HK-2 (cell line): ENCODE measurements around the gene LIPC.

Experiments used
- DNase-seq: peaks from one replicate; pipeline ENCODE4 v3.0.0-alpha.2; 2018; ENCODE audit not compliant: unreplicated experiment

LIPC gene

DNA sequence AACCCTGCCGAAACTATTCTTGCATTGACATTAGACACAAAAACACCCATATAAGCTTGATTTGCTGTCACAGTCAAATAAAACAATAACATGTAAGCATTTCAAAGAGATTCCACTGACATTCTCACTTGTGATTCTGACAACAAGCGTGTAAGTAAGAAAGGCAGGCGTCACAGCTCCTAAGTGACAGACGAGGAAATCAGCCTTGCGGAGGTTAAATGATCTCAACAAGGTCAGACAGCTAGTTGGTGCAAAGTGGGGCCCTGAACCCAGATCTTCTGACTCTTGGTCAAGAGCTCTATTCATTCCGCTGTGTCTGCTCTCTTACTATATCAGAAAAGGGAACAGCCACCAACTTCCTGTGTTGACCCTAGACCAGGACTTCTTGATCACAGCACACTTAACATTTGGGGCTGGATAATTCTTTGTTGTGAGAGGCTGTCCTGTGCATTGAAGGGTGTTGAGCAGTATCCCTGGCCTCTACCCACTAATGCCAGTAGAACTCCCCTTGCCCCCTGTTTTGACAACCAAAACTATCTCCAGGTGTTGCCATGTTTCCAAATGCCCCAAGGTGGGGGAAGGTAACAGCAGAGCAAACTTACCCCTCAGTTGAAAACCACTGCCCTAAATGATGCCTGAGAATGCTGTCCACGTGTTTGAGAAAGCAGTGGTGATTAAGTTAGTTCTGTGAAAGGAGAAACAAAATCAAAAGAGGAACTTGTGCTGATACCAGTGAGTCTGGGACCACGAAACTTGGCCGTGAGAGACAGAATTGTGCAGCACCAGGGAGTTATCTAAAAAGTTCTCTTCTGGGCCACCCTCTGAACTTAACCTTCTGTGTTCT, 86.1 kb downstream of the LIPC start:
- DNase-seq: no peak

DNA sequence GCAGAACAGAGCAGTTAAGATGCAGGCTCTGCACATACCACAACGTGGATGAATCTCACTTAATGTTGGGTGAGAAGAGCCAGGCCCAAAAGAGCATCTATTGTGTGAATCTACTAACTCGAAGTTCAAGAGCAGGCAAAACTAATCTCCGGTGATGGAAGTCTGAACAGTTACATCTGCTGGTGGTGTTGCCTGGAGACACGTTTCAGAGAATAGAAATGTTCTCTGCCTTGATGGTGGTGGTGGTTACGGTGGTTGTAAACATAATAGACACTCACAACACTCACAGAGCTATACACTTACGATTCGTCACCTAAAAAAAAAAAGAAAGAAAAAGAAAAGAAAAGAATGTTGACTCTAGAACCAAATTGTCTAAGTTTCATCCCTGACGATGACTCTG, 86.8 kb downstream of the LIPC start:
- no peak for DNase-seq

DNA sequence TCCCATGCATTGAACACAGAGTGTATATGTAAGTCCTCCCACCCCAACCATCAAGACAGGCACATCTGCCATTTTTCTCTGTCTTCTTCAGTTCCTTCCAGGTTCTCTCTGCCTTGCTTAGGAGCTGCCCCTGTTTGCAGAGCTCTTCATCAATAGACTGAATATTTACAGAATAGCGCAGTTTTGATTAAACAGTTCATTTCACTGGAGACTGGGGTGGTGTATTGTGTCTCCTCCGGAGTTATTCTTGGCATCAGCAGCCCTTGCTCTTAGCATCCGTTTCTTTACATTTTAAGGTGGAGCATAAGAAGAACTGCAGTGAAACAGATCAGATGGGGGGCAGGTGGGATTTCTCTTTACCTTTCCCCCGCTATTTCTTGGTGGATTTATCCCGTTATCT, 87.7 kb downstream of the LIPC start:
- no peak for DNase-seq

DNA sequence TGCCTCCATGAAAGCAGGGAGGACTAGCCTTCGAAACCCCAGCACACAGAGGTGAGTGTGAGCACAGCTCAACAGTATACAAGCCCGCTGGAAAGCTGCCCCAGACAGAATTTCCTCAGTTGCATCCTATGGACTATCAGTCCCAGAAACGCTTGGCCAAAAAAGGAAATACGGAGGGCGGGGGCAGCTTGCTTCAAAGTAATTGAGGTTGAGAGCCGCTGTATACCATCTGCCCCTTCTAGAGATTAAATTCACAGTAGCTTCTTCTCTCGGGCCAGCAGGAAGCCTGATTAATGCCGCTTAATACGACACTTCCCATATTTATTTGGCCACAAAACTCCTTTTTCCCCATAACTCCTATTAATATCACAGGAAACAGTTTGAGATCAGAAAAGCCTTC, 88.7 kb downstream of the LIPC start:
- DNase-seq: no peak

DNA sequence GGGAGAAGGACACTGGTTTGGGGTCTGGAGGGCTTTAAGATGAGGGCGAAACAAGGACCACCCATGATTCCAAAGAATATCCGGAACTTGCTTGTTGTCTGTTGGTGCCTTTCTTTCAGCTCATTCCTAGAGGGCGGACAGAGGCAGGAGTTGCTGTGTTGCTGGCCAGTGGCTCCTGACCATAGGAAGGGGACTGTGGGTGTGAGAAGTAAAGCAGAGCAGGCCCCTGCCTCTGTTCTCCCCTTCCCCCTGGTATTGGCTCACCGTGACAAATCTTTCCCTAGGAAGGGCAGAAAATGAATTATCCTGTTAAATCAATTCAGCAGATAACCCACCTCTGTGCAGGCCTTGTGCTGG, 89.1 kb downstream of the LIPC start:
- no peak for DNase-seq

DNA sequence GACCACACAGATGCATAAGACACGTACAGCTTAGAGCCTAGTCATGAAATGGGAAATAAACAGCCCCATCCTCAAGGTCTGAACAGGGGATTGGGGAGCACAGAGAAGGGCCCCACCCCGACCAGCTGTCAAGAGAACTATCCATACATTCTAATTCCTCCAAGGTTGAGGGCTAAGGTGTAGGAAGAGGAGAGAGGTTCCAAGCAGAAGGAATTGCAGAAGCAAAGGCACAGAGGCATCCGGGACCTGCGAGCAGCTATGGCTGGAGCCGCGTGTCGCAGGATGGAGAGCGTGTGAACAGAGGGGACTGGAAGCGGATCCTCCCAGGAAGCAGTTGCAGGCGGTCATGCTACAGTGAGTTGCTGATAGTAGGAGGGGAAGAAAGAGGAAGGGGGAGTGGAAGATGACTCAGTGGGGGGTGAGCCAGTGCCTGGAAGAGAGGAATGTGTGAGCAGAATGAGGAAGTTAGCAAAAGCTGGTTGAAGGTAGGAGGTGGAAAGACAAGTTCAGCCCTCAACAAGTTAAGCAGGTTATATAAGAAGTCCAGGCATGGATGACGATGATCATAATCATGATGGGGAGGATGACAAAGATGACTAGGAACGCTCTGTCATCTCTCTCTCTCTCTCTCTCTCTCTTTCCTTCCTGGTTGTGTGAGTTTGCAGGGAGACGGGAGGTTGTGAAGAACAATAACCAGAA, 89.7 kb downstream of the LIPC start:
- DNase-seq: peak; percentile 82

DNA sequence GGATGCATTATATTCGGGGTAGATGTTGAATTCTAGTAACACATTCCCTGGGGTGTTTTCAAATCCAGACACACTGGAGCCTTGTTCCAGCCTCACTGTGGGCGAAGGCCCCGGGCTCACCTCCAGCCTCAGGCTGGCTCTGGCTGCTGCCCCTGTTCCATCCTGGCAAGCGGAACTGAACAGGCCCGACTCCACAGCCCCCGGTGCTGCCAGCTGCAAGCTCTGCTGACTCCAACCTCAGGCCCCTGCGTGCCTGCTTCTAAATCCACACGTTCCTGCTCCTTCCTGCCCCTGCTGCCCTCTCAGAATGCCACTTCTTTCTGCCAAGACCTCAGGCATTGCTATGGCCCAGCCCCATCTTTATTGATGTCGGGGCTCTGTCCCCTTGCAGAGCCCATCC, 90.6 kb downstream of the LIPC start:
- DNase-seq: no peak

DNA sequence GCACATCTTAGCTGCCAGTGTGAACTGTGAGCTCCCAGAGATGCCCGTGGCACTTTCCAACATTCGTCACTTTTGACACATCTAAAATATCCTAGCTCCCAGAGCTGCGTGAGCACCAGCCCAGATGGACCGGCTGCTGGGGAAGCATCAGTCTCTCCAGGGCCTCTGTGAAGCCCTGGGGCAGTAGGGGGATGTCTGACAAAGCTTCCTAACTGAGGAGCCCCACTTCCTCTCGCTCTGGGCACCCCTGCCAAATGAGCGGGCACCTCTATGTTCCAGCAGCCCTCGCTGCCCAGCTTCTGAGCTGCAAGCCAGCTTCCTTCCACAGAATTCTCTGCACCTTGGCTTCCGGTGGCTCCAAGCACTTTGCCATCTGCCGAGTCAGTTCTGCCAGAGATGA, 91.1 kb downstream of the LIPC start:
- DNase-seq: no peak

DNA sequence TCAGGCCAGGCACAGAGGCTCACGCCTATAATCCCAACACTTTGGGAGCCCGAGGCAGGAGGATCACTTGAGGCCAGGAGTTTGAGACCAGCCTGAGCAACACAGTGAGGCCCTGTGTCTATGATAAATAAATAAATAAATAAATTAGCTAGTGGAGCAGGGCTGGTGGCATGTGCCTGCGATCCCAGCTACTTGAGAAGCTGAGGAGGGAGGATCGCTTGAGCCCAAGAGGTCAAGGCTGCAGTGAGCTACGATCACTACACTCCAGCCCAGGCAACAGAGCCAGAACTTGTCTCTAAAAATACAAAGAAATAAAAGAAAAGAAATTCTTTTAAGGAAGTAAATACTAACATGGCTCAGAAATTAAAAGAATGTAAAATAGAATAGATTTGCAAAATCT, 91.8 kb downstream of the LIPC start:
- no peak for DNase-seq

DNA sequence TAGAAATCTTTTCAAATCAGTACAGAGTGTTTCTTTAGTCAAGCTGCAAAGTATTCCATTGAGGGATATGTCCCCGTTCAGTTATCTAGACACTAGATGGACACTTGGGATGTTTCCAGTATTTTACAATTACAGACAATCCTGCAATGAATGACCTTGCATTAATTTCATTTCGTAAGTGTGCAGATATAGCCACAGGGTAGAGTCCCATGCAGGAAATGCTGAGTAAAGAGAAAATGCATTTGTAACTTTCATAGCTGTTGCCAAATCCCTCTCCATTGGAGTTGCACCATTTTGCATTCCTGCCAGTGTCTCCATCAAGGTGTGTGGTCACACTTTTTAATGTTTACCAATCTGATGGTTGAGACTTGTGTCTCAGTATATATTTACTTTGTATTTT, 92.5 kb downstream of the LIPC start:
- DNase-seq: no peak

DNA sequence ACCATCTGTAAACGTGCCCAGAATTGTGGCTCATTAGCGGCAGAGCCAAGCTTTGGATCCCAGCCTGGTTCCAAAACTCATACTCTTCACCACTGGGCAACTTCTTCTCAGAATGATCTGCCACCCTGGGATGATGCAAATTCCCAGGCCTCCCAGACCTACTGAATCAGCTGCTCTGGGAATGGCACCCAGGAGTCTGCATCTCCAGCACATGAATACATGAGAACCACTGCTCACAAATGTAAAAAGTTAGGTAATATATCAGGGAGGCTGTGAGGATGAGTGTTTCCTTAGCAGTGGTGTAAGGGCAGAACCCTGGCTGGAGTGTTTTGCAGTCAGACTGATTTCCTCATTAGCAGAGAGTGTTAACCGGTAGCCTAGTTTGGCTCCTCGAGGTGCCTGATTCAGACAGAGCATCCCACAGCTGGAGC, 94.2 kb downstream of the LIPC start:
- no peak for DNase-seq

DNA sequence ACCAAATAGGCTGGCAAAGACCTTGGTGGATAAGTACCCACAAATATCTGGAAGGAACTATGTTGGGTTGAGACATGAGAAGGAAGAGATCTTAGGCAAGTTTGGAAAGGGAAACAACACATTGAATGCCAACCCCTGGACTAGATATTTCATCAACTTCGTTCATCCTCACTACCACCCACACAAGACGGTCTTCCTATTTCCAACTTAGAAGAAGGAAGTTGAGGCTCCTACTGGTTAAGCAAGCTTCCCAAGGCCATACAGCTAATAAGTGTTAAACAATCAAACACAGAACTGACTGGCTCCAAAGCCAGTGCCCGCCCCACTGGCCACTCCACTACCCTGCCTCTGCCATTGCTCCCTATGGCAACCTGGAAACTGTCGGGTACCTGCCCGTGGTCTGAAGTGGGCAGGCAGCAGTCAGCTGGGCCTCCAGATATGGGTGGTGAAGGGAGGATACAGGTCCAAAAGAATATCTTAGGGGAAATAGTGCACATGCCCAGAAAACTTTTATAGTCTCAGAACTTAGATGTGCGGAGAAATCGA, 94.9 kb downstream of the LIPC start:
- no peak for DNase-seq

DNA sequence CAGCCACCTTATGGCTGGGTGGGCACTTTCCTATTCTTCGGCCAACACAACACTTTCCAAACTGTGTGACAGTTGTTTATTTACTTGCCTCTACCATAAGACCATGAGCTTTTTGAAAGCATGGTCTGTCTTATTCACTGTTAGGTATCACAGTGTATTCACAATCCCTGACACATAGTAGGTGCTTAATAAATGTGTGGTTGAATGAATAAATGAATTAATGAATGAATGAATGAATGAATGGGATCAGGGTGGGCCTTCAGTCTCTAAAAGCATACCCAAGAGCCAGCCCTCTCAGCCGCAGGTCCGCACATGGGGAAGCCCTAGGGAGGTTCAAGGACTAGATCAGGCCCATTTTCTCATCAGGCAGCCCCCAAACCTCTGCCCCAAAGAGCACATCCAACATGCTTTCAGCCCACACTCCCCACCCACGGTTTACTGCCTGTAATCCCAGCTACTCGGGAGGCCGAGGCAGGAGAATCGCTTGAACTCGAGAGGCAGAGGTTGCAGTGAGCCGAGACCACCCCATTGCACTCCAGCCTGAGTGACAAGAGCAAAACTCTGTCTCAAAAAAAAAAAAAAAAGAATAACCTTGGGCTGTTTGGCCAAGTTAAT, 95.9 kb downstream of the LIPC start:
- no peak for DNase-seq

DNA sequence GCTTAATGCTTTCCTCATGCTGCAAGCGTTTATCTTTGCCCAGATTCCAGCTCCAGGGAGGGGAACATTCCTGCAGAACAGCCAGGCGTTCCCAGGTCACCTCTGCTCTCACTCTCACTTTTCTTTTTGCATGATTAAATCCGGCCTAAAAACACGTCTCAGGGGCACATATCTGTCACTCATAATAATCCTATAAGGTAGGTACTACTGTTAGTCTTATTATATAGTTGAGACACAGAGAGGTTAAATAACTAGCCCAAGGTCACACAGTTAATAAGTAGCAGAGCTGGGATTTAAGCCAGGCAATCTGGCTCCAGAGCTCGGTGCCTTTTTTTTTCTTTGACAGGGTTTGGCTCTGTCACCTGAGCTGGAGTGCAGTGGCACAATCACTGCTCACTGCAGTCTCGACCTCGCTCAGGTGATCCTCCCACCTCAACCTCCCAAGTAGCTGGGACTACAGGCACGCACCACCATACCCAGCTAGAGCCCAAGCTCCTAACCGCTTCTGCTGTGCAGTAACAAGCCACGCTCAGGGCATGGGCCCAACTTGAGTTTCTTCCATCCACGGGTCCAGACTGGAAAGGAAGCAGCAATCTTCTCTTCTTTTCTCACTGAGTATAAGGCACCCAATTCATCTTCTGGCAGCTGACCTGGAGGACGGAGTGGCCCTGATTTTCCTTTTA, 96.5 kb downstream of the LIPC start:
- DNase-seq: peak; percentile 69

DNA sequence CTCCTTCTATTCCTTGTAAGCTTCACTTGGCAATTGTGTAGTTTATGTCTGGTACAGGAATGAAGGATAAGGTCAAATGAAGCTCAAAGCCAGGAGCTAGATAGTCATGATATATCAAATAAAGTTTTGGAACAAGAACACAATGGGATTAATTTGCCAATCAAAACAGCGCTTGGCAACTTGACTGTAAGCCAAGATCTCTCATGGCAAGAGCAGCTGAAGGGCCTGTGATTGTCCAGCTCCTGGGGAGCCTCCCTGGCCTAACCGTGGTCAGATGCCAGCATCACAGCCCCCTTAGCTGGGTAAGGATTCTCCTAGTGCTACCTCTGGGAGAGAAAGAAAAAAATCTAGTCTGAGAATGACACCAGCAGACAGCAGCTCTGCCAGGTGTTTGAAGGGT, 97.2 kb downstream of the LIPC start:
- DNase-seq: no peak

DNA sequence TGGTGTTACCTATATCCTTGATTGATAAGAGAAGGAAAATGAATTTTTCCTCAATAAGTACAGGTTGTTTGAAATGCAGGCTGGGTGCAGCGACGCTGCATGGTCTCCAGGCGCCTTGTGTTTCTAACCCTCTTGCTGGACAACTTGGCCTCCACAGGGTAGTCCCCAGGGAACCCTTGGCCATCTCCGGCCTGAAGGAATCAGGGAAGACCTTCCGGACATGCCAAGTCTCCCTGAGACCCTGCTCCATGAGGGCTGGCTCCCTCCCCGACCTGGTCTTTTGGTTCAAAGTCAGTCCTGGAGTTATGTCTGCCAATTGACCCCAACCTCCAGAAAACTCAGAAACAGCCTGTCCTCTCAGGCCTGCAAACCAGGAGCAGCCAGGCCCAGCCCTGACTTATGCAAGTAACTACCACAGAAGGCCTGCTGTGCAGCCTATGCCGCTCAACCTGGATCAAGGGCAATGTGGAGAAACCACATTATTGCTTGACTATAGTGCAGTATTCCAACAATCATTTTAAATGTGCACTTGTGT, 98.3 kb downstream of the LIPC start:
- DNase-seq: no peak

DNA sequence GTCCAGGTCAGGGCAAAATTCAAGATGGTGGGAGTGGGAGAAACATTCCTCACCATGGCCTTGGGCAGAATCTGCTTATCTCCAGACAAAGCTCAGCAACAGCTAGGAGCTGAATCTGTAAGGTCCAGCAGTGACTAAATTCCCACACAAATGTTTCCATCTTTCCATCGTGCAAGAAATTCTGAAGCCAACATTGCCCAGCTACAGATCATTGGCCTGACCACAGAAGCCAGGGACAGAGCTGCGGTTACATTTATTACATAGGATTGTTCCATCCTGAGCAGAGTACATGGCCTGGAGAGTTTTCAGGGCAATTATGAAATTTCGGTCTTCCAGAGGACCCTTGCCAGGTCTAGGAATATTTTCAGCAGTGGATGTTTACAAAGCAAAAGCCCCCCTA, 100.3 kb downstream of the LIPC start:
- DNase-seq: no peak

DNA sequence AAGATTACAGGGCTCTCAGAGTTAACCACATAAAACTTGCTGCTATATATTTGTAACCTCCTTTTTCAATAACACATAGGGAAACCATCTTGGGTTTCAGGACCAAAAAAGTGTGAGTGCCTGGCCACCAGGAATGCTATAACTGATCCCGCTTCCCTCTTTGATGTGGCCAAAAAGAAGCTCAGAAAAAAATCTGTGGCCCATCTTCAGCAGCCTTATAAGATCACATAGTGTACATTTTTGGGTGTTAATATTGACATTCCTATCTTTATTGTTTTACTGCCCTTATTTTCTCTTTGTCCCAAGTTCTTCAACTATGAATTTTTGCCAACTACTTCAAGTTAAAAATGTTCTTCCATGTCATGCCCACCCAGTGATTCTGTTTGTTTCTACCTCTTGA, 102.8 kb downstream of the LIPC start:
- no peak for DNase-seq

DNA sequence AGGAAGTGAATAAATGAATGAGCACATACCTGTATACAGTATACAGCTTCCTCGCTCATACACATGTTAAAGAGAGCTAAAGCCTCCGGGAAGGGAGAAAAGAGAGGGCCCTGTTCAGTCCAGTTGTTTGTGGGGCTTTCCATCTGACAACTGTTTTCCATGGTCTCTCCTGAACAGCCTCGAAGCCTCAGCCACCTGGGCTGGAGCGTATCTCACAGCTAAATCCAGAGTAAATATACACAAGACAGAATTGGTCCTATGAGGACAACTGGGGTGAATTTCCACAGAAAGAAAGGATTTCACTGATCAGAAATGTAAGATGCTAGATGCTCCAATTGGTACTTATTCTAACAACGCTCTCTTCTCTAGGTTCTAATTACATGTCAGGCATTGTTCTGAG, 103.5 kb downstream of the LIPC start:
- no peak for DNase-seq

DNA sequence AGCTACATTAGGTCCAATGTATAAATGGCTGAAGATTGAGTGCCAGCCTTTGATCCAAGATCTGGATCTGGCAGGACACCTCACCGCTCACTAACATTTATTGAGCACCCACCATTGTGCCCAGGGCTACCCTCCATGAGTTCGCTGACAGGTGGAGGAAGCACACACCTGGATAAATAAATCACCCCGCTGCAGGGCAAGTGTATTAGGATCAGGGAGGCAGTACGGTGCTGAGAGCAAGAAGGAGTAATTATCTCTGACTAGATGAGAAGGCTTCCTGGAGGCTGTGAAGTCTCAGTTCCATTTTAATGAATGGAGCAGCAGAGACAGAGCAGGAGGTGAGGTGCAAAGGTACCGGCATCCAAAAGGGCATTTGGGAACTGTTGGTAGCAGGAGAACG, 104.1 kb downstream of the LIPC start:
- DNase-seq: no peak

DNA sequence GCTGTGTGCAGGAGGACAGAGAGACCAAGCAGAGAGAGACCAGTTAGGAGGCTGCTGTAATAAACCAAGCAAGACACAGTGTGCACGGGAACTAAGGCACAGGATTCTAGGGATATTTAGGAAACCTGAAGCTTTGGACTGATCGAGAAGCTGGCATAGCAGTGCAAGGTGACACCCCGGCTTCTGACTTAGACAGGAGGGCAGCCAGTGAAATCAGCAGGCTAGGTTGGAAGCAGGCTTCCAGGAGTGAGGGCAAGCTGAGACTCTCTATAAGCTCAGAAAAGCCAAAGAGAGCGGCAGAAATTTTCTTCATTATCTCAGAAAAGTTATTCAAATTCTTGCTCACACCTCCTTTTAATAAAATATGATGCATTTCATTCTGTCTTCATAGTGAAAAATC, 104.6 kb downstream of the LIPC start:
- no peak for DNase-seq

DNA sequence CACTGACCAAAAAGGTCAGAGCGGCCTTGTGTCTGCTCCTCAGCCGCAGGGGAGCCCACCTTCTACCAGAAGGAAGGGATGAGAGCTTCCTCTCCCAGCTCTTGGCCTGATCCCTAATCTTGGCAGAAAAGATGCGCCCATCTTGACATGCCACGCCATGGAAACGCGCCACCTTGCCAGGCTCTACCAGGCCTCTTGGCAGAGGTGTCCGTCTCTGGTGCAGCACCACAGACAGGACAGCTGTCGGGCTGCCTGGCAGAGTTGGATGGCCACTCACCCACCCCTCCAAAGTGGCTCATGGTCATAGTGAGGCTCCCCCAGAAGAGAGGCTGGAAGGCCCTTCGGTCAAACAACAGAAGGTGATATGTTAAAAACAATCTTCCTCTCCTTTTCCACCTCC, 105.2 kb downstream of the LIPC start:
- no peak for DNase-seq
